Stimulated activated CD8-positive, alpha-beta memory T cell treated with anti-CD3 and anti-CD28 coated beads, Interleukin-7, amount 100 ng/mL, for 24 hours (primary cell): Measurements from ENCODE around the gene SLC22A15.

ENCODE experiments used
- DNase-seq: peaks from one replicate; pipeline ENCODE4 v3.0.0-alpha.2; 2020; ENCODE audit warnings: low read depth

Gene SLC22A15

GRCh38 chr1:116099919-116100318 is 123.6 kb downstream of the SLC22A15 start:
- no peak for DNase-seq

GRCh38 chr1:116104667-116105066 is 128.4 kb downstream of the SLC22A15 start:
- DNase-seq: no peak

GRCh38 chr1:116105996-116106395 is 129.7 kb downstream of the SLC22A15 start:
- DNase-seq: no peak

GRCh38 chr1:116106646-116107045 is 130.3 kb downstream of the SLC22A15 start:
- DNase-seq: no peak

- DNase-seq: no peak
Measured at GRCh38 chr1:116107371-116107770, 131.1 kb downstream of the SLC22A15 start.

GRCh38 chr1:116110567-116111523 is 134.5 kb downstream of the SLC22A15 start, which contains the start of gene MAB21L3:
Gene MAB21L3 (plus strand): TSS chr1:116111399. CDS start chr1:116112616, 1,217 bp downstream.
- no peak for DNase-seq

- DNase-seq: no peak
Measured at GRCh38 chr1:116111524-116112021, 135.3 kb downstream of the SLC22A15 start.

- no peak for DNase-seq
Measured at GRCh38 chr1:116112388-116113140, 136.3 kb downstream of the SLC22A15 start.

- DNase-seq: no peak
Measured at GRCh38 chr1:116113615-116114014, 137.3 kb downstream of the SLC22A15 start.

- DNase-seq: no peak
Measured at GRCh38 chr1:116115476-116116439, 139.4 kb downstream of the SLC22A15 start.

GRCh38 chr1:116118471-116118870 is 142.2 kb downstream of the SLC22A15 start:
- no peak for DNase-seq
